WTC11 (cell line): ENCODE data around the gene CCR3. TPM values are rescaled to one million over a fixed set of nuclear protein-coding genes. Genes with fewer than 3 reads are reported as not detected.

Experiments used
- ATAC-seq: fragments of 200-7000 bp; cut with Tn5 transposase; 2 replicates; pipeline ENCODE4 v1.10.0; 2021; ENCODE audit warnings: mild to moderate bottlenecking, moderate library complexity
- CTCF ChIA-PET: fragments of 300-600 bp; sonication (Branson Sonifier 250); formaldehyde crosslinking; loops from one replicate; lab custom pipeline; 2021; ENCODE audit warnings: antibody characterized with exemption; lab: Charles Lee
- POLR2A ChIA-PET: fragments of 350-600 bp; sonication (Branson Sonifier 250); formaldehyde crosslinking; loops from one replicate; lab custom pipeline; 2021; ENCODE audit warnings: antibody characterized with exemption; lab: Charles Lee
- DNase-seq: peaks from one replicate; pipeline ENCODE4 v3.0.0; 2021; ENCODE audit warnings: low spot score
- H3K27ac Mint-ChIP-seq: 2 replicates; pipeline ENCODE4 v1.8.0; 2021; ENCODE audit warnings: mixed read lengths
- H3K27me3 Mint-ChIP-seq: 2 replicates; pipeline ENCODE4 v1.8.0; 2021; ENCODE audit warnings: low read depth, mild to moderate bottlenecking, moderate library complexity, mixed read lengths
- H3K36me3 Mint-ChIP-seq: 2 replicates; pipeline ENCODE4 v1.8.0; 2021; ENCODE audit warnings: mixed read lengths
- H3K4me1 Mint-ChIP-seq: 2 replicates; pipeline ENCODE4 v1.8.0; 2022; ENCODE audit warnings: mixed read lengths
- H3K4me3 Mint-ChIP-seq: 2 replicates; pipeline ENCODE4 v1.8.0; 2021; ENCODE audit warnings: mild to moderate bottlenecking, moderate library complexity, mixed read lengths
- H3K9me3 Mint-ChIP-seq: 2 replicates; pipeline ENCODE4 v1.8.0; 2021; ENCODE audit warnings: mixed read lengths
- ATF2 ChIP-seq: sonication (generic); formaldehyde crosslinking; IDR thresholded peaks from 2 replicates; pipeline ENCODE4 v1.8.1; 2022; ENCODE audit warnings: low read depth, missing genetic modification reagents, borderline replicate concordance
- ATF6 ChIP-seq: sonication (generic); formaldehyde crosslinking; IDR thresholded peaks from 2 replicates; pipeline ENCODE4 v1.8.1; 2023; ENCODE audit warnings: mild to moderate bottlenecking, missing genetic modification reagents
- E2F5 ChIP-seq: sonication (generic); formaldehyde crosslinking; IDR thresholded peaks from 2 replicates; pipeline ENCODE4 v1.8.1; 2022; ENCODE audit warnings: mild to moderate bottlenecking, moderate library complexity, missing genetic modification reagents
- ELF4 ChIP-seq: sonication (generic); formaldehyde crosslinking; IDR thresholded peaks from 2 replicates; pipeline ENCODE4 v1.8.1; 2022; ENCODE audit warnings: low read depth, mild to moderate bottlenecking, moderate library complexity, missing genetic modification reagents
- EMX1 ChIP-seq: fragments of 250-450 bp; sonication (Bioruptor Pico); IDR thresholded peaks from 2 replicates; pipeline ENCODE4 v1.8.0; 2021; ENCODE audit warnings: mild to moderate bottlenecking
- ESRRA ChIP-seq: sonication (generic); formaldehyde crosslinking; IDR thresholded peaks from 2 replicates; pipeline ENCODE4 v1.8.1; 2022; ENCODE audit warnings: mild to moderate bottlenecking, missing genetic modification reagents, borderline replicate concordance
- MXD4 ChIP-seq: fragments of 250-450 bp; sonication (Bioruptor Pico); IDR thresholded peaks from 2 replicates; pipeline ENCODE4 v1.8.0; 2021; ENCODE audit warnings: mild to moderate bottlenecking, moderate library complexity, borderline replicate concordance
- NFE2L1 ChIP-seq: sonication (generic); formaldehyde crosslinking; IDR thresholded peaks from 2 replicates; pipeline ENCODE4 v1.8.1; 2023; ENCODE audit warnings: missing genetic modification reagents
- NR1H2 ChIP-seq: sonication (generic); formaldehyde crosslinking; IDR thresholded peaks from 2 replicates; pipeline ENCODE4 v1.9.0; 2021; ENCODE audit warnings: mild to moderate bottlenecking, moderate library complexity, missing genetic modification reagents
- PRDM15 ChIP-seq: sonication (generic); formaldehyde crosslinking; IDR thresholded peaks from 2 replicates; pipeline ENCODE4 v1.8.0; 2022; ENCODE audit warnings: missing genetic modification reagents
- PRRX2 ChIP-seq: fragments of 250-450 bp; sonication (Bioruptor Pico); IDR thresholded peaks from 2 replicates; pipeline ENCODE4 v1.8.0; 2021; ENCODE audit warnings: mild to moderate bottlenecking
- SMAD3 ChIP-seq: sonication (generic); formaldehyde crosslinking; IDR thresholded peaks from 2 replicates; pipeline ENCODE4 v1.8.0; 2022; ENCODE audit warnings: missing genetic modification reagents, mild to moderate bottlenecking, borderline replicate concordance
- TEAD4 ChIP-seq: sonication (generic); formaldehyde crosslinking; IDR thresholded peaks from 2 replicates; pipeline ENCODE4 v1.8.0; 2022; ENCODE audit warnings: mild to moderate bottlenecking, missing genetic modification reagents
- ZMAT4 ChIP-seq: fragments of 250-450 bp; sonication (Bioruptor Pico); IDR thresholded peaks from 2 replicates; pipeline ENCODE4 v1.9.0; 2021; ENCODE audit warnings: mild to moderate bottlenecking
- ZNF121 ChIP-seq: sonication (generic); formaldehyde crosslinking; IDR thresholded peaks from 2 replicates; pipeline ENCODE4 v1.8.0; 2023; ENCODE audit warnings: missing genetic modification reagents
- ZNF138 ChIP-seq: sonication (generic); formaldehyde crosslinking; conservative IDR thresholded peaks from 2 replicates; pipeline ENCODE4 v1.8.1; 2022; ENCODE audit warnings: mild to moderate bottlenecking, moderate library complexity, missing genetic modification reagents
- ZNF219 ChIP-seq: sonication (generic); formaldehyde crosslinking; IDR thresholded peaks from 2 replicates; pipeline ENCODE4 v1.8.0; 2023; ENCODE audit warnings: missing genetic modification reagents, mild to moderate bottlenecking, borderline replicate concordance
- ZNF232 ChIP-seq: sonication (generic); formaldehyde crosslinking; IDR thresholded peaks from 2 replicates; pipeline ENCODE4 v1.8.0; 2022; ENCODE audit warnings: mild to moderate bottlenecking, missing genetic modification reagents
- ZNF512 ChIP-seq: sonication (generic); formaldehyde crosslinking; IDR thresholded peaks from 2 replicates; pipeline ENCODE4 v1.8.1; 2022; ENCODE audit warnings: missing genetic modification reagents, borderline replicate concordance
- ZNF671 ChIP-seq: fragments of 250-450 bp; sonication (Bioruptor Pico); IDR thresholded peaks from 2 replicates; pipeline ENCODE4 v1.8.0; 2021; ENCODE audit warnings: mild to moderate bottlenecking
- ZSCAN18 ChIP-seq: fragments of 250-450 bp; sonication (Bioruptor Pico); IDR thresholded peaks from 2 replicates; pipeline ENCODE4 v2.1.2; 2022; ENCODE audit warnings: mild to moderate bottlenecking, moderate library complexity
- total RNA-seq: library from RNA; stranded (reverse); gene quantifications from 3 replicates; pipeline ENCODE4 v1.2.3, GENCODE V29; 2021
- TF ChIP-seq, protein P1 (sequence below): fragments of 250-450 bp; sonication (Bioruptor Pico); IDR thresholded peaks from 2 replicates; pipeline ENCODE4 v1.9.0; 2021; ENCODE audit warnings: moderate library complexity, mild to moderate bottlenecking, inconsistent platforms, borderline replicate concordance
- TF ChIP-seq, protein P2 (sequence below): sonication (generic); formaldehyde crosslinking; IDR thresholded peaks from 2 replicates; pipeline ENCODE4 v1.8.0; 2023; ENCODE audit warnings: missing genetic modification reagents

Gene CCR3
- total RNA-seq, 1 experiment from 2014 or later, result not detected

DNA sequence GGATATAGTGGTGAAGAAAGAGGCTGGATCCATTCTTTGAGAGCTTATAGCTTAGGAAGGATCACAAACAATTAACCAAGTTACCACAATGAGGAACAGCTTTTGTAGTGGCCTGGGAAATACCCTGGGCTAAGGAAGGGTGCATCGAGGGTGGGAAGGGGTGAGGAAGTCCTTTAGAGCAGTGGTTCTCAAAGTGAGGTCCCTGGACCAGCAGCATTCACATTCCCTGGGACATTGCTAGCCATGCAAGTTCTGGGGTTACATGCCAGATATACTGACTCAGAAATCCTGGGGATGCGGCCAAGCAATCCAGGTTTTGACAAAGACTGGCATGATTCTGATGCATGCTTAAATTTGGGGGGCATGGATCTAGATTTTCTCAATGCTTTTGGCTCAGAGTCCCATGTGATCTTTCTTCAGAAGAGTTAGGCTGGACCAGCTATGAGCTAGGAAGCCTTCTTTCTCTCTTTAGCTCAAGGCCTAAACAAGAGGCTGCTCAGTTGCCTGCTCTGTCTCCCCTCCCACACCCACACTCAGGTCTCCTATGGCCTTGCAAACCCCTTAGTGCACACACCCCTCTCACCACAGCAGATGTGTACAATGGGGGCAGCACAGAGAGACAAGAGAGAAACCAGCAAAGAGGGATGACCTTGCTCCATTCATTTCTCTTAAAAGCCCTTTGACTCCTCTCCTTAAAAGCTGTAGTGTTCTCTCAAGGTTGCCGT, 32.4 kb upstream of the CCR3 start (continued):
- TF ChIP-seq ATF6 (CRISPR knock-in tag), result no peak
- no peak for TF ChIP-seq ZNF138
- no peak for TF ChIP-seq ELF4
- no peak for TF ChIP-seq ZNF219
- no peak for TF ChIP-seq ZSCAN18 (CRISPR knock-in tag)
- no peak for TF ChIP-seq TEAD4 (CRISPR knock-in tag)
- no peak for TF ChIP-seq PRRX2 (CRISPR knock-in tag)
- TF ChIP-seq MXD4 (CRISPR knock-in tag), result no peak

- Mint-ChIP-seq H3K27ac (no peak overlapping the region), H3K9me3 (no peaks in the 10 kb centered on the region), H3K4me3 (no peak overlapping the region), H3K27me3 (no peaks in the 10 kb centered on the region), H3K4me1 (peaks cover 9% of the 10 kb centered on the region), H3K36me3 (no peaks in the 10 kb centered on the region)
- ChIA-PET POLR2A (no interaction called here), CTCF (no interaction called here)
- TF ChIP-seq NR1H2 (no peak), ZMAT4 (CRISPR knock-in tag) (no peak), ATF2 (CRISPR knock-in tag) (no peak), ZNF671 (CRISPR knock-in tag) (no peak), MXD4 (CRISPR knock-in tag) (no peak), EMX1 (no peak), E2F5 (CRISPR knock-in tag) (no peak), NFE2L1 (CRISPR knock-in tag) (no peak), ESRRA (CRISPR knock-in tag) (no peak), ZNF512 (CRISPR knock-in tag) (no peak), PRDM15 (no peak), ZNF121 (CRISPR knock-in tag) (no peak), ZNF232 (CRISPR knock-in tag) (no peak), SMAD3 (CRISPR knock-in tag) (no peak)
- TF ChIP-seq, protein P1, sequence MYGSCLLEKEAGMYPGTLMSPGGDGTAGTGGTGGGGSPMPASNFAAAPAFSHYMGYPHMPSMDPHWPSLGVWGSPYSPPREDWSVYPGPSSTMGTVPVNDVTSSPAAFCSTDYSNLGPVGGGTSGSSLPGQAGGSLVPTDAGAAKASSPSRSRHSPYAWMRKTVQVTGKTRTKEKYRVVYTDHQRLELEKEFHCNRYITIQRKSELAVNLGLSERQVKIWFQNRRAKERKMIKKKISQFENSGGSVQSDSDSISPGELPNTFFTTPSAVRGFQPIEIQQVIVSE, result no peak
- TF ChIP-seq, protein P2, sequence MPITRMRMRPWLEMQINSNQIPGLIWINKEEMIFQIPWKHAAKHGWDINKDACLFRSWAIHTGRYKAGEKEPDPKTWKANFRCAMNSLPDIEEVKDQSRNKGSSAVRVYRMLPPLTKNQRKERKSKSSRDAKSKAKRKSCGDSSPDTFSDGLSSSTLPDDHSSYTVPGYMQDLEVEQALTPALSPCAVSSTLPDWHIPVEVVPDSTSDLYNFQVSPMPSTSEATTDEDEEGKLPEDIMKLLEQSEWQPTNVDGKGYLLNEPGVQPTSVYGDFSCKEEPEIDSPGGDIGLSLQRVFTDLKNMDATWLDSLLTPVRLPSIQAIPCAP (CRISPR knock-in tag), result no peak
- DNase-seq, result no peak
- ATAC-seq, result no peak
These were observed 30.2 kb upstream of the CCR3 start for GRCh38 chr3:46212101-46212500.
